ENCODE measurements around the gene BRI3. TPM values are rescaled to one million over a fixed set of nuclear protein-coding genes. Genes with fewer than 3 reads are reported as not detected.
"Not testable (repeated sequence)": the region's sequence is repeated elsewhere in the genome, so short reads cannot be mapped to it uniquely, and the experiment has no call there.

Gene BRI3
- total RNA-seq, 1 donor from 2014 or later, result 151 TPM

DNA sequence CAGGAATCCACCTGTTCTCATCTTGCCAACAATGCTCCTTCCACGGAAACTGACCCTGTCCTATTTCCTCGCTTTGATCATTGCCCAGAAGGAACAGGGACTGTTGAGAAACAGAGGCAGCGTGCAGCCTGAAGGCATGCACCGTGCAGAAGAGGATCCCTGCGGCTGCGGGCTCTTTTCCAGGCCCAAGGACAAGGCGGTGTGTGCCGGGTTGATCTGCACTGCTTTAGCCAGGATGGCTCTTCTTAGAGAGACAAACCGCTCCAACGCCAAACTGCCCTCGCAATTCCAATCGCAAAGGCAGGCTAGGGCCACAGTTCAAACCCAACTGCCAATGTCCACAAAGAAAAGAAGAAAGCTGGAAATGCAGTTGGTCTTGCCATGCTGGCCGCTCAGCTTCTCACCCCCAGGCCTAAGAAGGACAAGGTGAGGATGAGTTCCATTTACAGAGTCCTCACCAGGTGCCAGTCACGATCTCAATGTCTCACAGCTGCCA lies 26.5 kb downstream of the BRI3 start:
- Mint-ChIP-seq H3K27me3 (no peaks in the 10 kb centered on the region), H3K4me3 (no peak overlapping the region)

GRCh38 chr7:98309566-98309965 lies 28.1 kb downstream of the BRI3 start:
- no peak for TF ChIP-seq CTCF (conservative IDR thresholded peaks at IDR 0.05)
- H3K27ac Mint-ChIP-seq, result no peak overlapping the region
- DNase-seq (ENCODE audit: extremely low spot score, unreplicated experiment), result no peak

More for the DNA sequence above, 26.5 kb downstream of the BRI3 start:
- Mint-ChIP-seq H3K36me3 (peaks cover 20% of the 10 kb centered on the region), H3K27ac (no peak overlapping the region), H3K9me3 (no peaks in the 10 kb centered on the region), H3K4me1 (ENCODE audit: unreplicated experiment) (peaks cover 5% of the 10 kb centered on the region)
- no peak for DNase-seq (ENCODE audit: extremely low spot score, unreplicated experiment)
- no peak for TF ChIP-seq CTCF (conservative IDR thresholded peaks at IDR 0.05)

GRCh38 chr7:98312201-98312600 lies 30.7 kb downstream of the BRI3 start:
- Mint-ChIP-seq H3K36me3 (peaks cover 26% of the 10 kb centered on the region), H3K27me3 (no peaks in the 10 kb centered on the region), H3K27ac (no peak overlapping the region), H3K9me3 (no peaks in the 10 kb centered on the region), H3K4me1 (ENCODE audit: unreplicated experiment) (no peaks in the 10 kb centered on the region), H3K4me3 (no peak overlapping the region)
- DNase-seq (ENCODE audit: extremely low spot score, unreplicated experiment), result no peak
- no peak for TF ChIP-seq CTCF (conservative IDR thresholded peaks at IDR 0.05)

More at GRCh38 chr7:98309566-98309965, 28.1 kb downstream of the BRI3 start:
- Mint-ChIP-seq H3K27me3 (no peaks in the 10 kb centered on the region), H3K4me3 (no peak overlapping the region), H3K9me3 (no peaks in the 10 kb centered on the region), H3K4me1 (ENCODE audit: unreplicated experiment) (no peaks in the 10 kb centered on the region), H3K36me3 (peaks cover 18% of the 10 kb centered on the region)

GRCh38 chr7:98314469-98314868 lies 33.0 kb downstream of the BRI3 start:
- peak overlapping the region; percentile 6 for H3K27ac Mint-ChIP-seq
- DNase-seq (ENCODE audit: extremely low spot score, unreplicated experiment), result no peak
- H3K4me3 Mint-ChIP-seq, result no peak overlapping the region

GRCh38 chr7:98315318-98315993 lies 34.0 kb downstream of the BRI3 start:
- H3K36me3 Mint-ChIP-seq, result peaks cover 33% of the 10 kb centered on the region
- H3K27me3 Mint-ChIP-seq, result no peaks in the 10 kb centered on the region
- no peak for DNase-seq (ENCODE audit: extremely low spot score, unreplicated experiment)
- H3K9me3 Mint-ChIP-seq, result no peaks in the 10 kb centered on the region
- no peak overlapping the region for H3K4me3 Mint-ChIP-seq
- H3K4me1 Mint-ChIP-seq (ENCODE audit: unreplicated experiment), result no peaks in the 10 kb centered on the region
- H3K27ac Mint-ChIP-seq, result no peak overlapping the region
- TF ChIP-seq CTCF (conservative IDR thresholded peaks at IDR 0.05), result no peak

More at GRCh38 chr7:98314469-98314868, 33.0 kb downstream of the BRI3 start:
- H3K27me3 Mint-ChIP-seq, result no peaks in the 10 kb centered on the region
- H3K9me3 Mint-ChIP-seq, result no peaks in the 10 kb centered on the region
- no peaks in the 10 kb centered on the region for H3K4me1 Mint-ChIP-seq (ENCODE audit: unreplicated experiment)
- peaks cover 36% of the 10 kb centered on the region for H3K36me3 Mint-ChIP-seq
- no peak for TF ChIP-seq CTCF (conservative IDR thresholded peaks at IDR 0.05)

DNA sequence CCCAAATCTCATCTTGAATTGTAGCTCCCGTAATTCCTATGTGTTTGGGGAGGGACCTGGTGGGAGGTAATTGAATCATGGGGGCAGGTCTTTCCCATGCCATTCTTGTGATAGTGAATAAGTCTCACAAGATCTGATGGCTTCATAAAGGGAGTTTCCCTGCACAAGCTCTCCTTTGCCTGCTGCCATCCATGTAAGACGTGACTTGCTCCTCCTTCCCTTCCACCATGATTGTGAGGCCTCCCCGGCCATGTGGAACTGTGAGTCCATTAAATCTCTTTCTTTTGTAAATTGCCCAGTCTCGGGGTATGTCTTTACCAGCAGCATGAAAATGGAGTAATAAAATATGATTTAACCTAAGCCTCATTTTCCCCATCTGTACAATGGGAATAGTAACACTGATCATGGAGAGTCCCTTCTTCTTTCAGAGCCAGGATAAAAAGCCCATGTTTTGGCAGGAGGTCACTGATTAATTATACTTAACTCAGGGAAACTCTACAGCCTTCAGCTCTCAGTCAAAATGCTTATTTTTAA lies 34.6 kb downstream of the BRI3 start:
- H3K27me3 Mint-ChIP-seq; H3K9me3 Mint-ChIP-seq; H3K4me1 Mint-ChIP-seq (ENCODE audit: unreplicated experiment); DNase-seq (ENCODE audit: extremely low spot score, unreplicated experiment); H3K27ac Mint-ChIP-seq; H3K4me3 Mint-ChIP-seq: not testable (repeated sequence)
- peaks cover 33% of the 10 kb centered on the region for H3K36me3 Mint-ChIP-seq

Measured in type B pancreatic cell (in vitro differentiated cells).